Body of pancreas (tissue), 4 donors: ENCODE results near the gene MYO5A.

Experiments
- CTCF ChIP-seq, 7 experiments: fragments of 450-650 bp in 4 of 7; fragments of 200-600 bp in 3 of 7; sonication (generic) in 3 of 7; IDR thresholded peaks; one replicate each; pipeline ENCODE4 v1.5.1; 2016 to 2019; ENCODE audit warnings: antibody characterized with exemption in 7 of 7
- POLR2A ChIP-seq, 3 donors: fragments of 450-650 bp; IDR thresholded peaks; one replicate each; pipeline ENCODE4 v1.6.1; 2016; ENCODE audit warnings: antibody characterized with exemption in 3 of 3, mild to moderate bottlenecking in 2 of 3

- TF ChIP-seq CTCF (IDR thresholded peaks at IDR 0.05), result no peak
- TF ChIP-seq POLR2A (IDR thresholded peaks at IDR 0.05), result no peak
These were observed 252.4 kb downstream of the MYO5A start for GRCh38 chr15:52276256-52276770.
